ENCODE data around the gene DIO3.

Gene DIO3

GRCh38 chr14:101561145-101561896 is at the start of gene DIO3:
DIO3 (plus strand) TSS chr14:101561495.
- no peak for DNase-seq

GRCh38 chr14:101511620-101512375 is 49.5 kb upstream of the DIO3 start:
- no peak for DNase-seq

GRCh38 chr14:101512376-101512695 is 49.0 kb upstream of the DIO3 start:
- DNase-seq: no peak

- DNase-seq: no peak
These were observed 47.2 kb upstream of the DIO3 start for GRCh38 chr14:101514136-101514535.

- DNase-seq: no peak
These were observed 44.9 kb upstream of the DIO3 start for GRCh38 chr14:101516401-101516800.

- no peak for DNase-seq
These were observed 42.5 kb upstream of the DIO3 start for GRCh38 chr14:101518611-101519473.

GRCh38 chr14:101520621-101521472 is 40.4 kb upstream of the DIO3 start:
- DNase-seq: no peak

- DNase-seq: no peak
These were observed 39.8 kb upstream of the DIO3 start for GRCh38 chr14:101521473-101521915.

- DNase-seq: no peak
These were observed 39.3 kb upstream of the DIO3 start for GRCh38 chr14:101521978-101522377.

GRCh38 chr14:101525640-101526527 is 35.4 kb upstream of the DIO3 start:
- DNase-seq: no peak

GRCh38 chr14:101527987-101528386 is 33.3 kb upstream of the DIO3 start:
- DNase-seq: no peak

GRCh38 chr14:101529079-101529478 is 32.2 kb upstream of the DIO3 start:
- DNase-seq: no peak

- DNase-seq: no peak
These were observed 27.1 kb upstream of the DIO3 start for GRCh38 chr14:101534198-101534597.

- no peak for DNase-seq
These were observed 26.1 kb upstream of the DIO3 start for GRCh38 chr14:101535232-101535631.

- no peak for DNase-seq
These were observed 25.5 kb upstream of the DIO3 start for GRCh38 chr14:101535701-101536207.

GRCh38 chr14:101537286-101537685 is 24.0 kb upstream of the DIO3 start:
- DNase-seq: no peak

GRCh38 chr14:101538878-101539277 is 22.4 kb upstream of the DIO3 start:
- no peak for DNase-seq

GRCh38 chr14:101539880-101540279 is 21.4 kb upstream of the DIO3 start:
- DNase-seq: no peak

- DNase-seq: no peak
These were observed 20.5 kb upstream of the DIO3 start for GRCh38 chr14:101540481-101541462.

- no peak for DNase-seq
These were observed 18.9 kb upstream of the DIO3 start for GRCh38 chr14:101542391-101542790.

Data from stimulated activated CD4-positive, alpha-beta T cell treated with anti-CD3 and anti-CD28 coated beads, Interleukin-4, amount 100 ng/mL, for 1 hour (primary cell).